Lower leg skin (tissue), 4 donors: ENCODE results near the gene ABCC12. TPM values are rescaled to one million over a fixed set of nuclear protein-coding genes. Genes with fewer than 3 reads are reported as not detected.

Source experiments
- DNase-seq, 2 donors: peaks; one replicate each; pipeline ENCODE4 v3.0.0-alpha.2; 2019; ENCODE audit warnings: low spot score in 2 of 2
- H3K4me3 ChIP-seq: fragments of 200-600 bp; sonication (generic); 2 replicates; pipeline ENCODE4 v1.5.1; 2017; ENCODE audit warnings: mild to moderate bottlenecking, low read depth; ENCODE audit not compliant: poor library complexity, severe bottlenecking
- CTCF ChIP-seq, 3 donors: fragments of 450-650 bp; IDR thresholded peaks; one replicate each; pipeline ENCODE4 v1.5.1; 2016; ENCODE audit warnings: antibody characterized with exemption in 3 of 3, mild to moderate bottlenecking in 3 of 3, moderate library complexity in 2 of 3
- POLR2A ChIP-seq, 2 donors: fragments of 450-650 bp; IDR thresholded peaks; one replicate each; pipeline ENCODE4 v1.6.1; 2016 to 2017; ENCODE audit warnings: antibody characterized with exemption in 2 of 2, mild to moderate bottlenecking in 1 of 2, moderate library complexity in 1 of 2
- WGBS, 2 donors: methylation state at CpG; one replicate each; pipeline ENCODE4 v1.1.5; 2018; 5-methylcytosine and 5-hydroxymethylcytosine counted together
- intact Hi-C: fragments of 100-400 bp; cut with DNase I; formaldehyde crosslinking; loops from one replicate; pipeline ENCODE4 v1.15.0; 2023; ENCODE audit warnings: low total_unique reads
- total RNA-seq, 4 donors: library from RNA; depleted of rRNA; stranded (reverse); fragments of >200 nt; gene quantifications; one replicate each; pipeline ENCODE4 v1.1.0, GENCODE V29; 2016

ABCC12 gene
- total RNA-seq, 4 donors from 2014 or later: 0.16 TPM; not detected in 3

DNA sequence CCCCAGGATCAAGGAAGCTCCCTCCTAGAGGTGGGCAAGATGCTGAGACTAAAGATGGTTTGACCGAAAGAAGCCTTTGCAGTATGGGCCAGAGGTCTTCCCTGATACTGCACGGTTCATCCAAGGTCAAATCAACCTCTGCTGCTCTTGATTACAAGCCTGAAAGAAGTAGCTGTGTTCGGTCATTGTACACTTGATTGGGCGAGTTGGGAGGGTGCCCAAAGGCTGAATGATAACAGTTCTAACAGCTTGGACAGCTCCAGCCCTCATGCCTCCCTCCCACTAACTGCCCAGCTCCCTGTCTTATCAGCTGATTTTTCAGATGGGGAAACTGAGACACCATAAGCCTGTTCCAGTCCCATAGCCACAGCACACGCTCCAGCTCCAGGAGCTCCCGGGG is 42.8 kb downstream of the ABCC12 start:
- intact Hi-C loops: no loop called here
- no peak for TF ChIP-seq POLR2A (IDR thresholded peaks at IDR 0.05)
- no peak for TF ChIP-seq CTCF (IDR thresholded peaks at IDR 0.05)
- DNase-seq: no peak
- WGBS, 2 donors: 65 to 73% methylated on average over 6 of the region's 6 CpGs
- no peak overlapping the region for H3K4me3 ChIP-seq

DNA sequence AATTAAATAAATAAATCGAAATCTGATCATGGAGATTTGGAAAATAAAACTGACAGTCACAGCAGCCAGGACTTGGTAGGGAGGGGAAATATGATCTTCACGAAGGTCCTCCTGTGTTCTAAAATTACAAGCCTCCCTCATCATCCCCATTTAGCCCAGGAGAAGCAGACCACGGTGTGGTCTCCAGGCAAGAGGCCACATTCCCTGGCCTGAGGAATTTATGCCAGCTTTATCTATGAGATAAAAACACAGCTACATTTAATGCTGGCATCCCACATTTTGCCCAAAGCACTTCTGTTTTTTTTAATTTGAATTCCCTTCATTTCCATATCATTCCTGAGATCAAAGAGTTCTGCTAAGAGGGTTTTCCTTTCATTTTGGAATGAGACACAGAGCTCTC is 43.2 kb downstream of the ABCC12 start:
- TF ChIP-seq POLR2A (IDR thresholded peaks at IDR 0.05) (no peak), CTCF (IDR thresholded peaks at IDR 0.05) (no peak)
- WGBS, 2 donors: 26% methylated on average over 3 of the region's 3 CpGs
- intact Hi-C loops: no loop called here
- DNase-seq: no peak
- H3K4me3 ChIP-seq: no peak overlapping the region

GRCh38 chr16:48110982-48111381 is 44.8 kb downstream of the ABCC12 start:
- intact Hi-C loops: no loop called here
- TF ChIP-seq POLR2A (IDR thresholded peaks at IDR 0.05) (no peak), CTCF (IDR thresholded peaks at IDR 0.05) (no peak)
- no peak overlapping the region for H3K4me3 ChIP-seq
- 78 to 89% methylated on average over 5 of the region's 5 CpGs for WGBS, 2 donors
- no peak for DNase-seq

GRCh38 chr16:48110000-48110399 is 45.8 kb downstream of the ABCC12 start:
- intact Hi-C loops: loop anchor here (5.0 kb wide), 1 partner anchor 258 kb away; no protein-coding TSS in a partner anchor
- WGBS, 2 donors: 81 to 88% methylated on average over 7 of the region's 7 CpGs
- no peak for DNase-seq
- no peak overlapping the region for H3K4me3 ChIP-seq
- TF ChIP-seq POLR2A (IDR thresholded peaks at IDR 0.05) (no peak), CTCF (IDR thresholded peaks at IDR 0.05) (no peak)

DNA sequence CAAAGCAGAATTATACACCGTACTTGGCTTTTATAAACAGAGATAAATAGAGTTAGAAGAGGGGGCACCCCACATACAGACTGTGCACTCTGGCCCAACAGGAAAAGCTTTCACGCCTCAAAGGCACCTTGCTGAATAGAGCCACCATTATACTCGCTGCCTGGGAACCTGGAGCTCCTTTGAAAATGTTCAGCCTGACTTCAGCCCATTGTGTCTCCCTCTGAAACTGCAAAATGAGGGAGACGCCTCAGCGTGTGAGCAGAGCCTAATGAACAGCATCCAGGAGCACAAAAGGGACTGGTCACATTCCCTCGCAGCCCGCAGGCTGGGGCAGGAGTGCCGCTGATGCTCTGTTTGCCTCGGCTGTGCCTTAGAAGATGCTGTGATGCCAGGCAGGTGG is 46.3 kb downstream of the ABCC12 start:
- no peak for DNase-seq
- intact Hi-C loops: loop anchor here (5.0 kb wide), 1 partner anchor 257 kb away; no protein-coding TSS in a partner anchor
- 66 to 68% methylated on average over 9 of the region's 9 CpGs for WGBS, 2 donors
- no peak for TF ChIP-seq CTCF (IDR thresholded peaks at IDR 0.05)
- no peak for TF ChIP-seq POLR2A (IDR thresholded peaks at IDR 0.05)
- no peak overlapping the region for H3K4me3 ChIP-seq

GRCh38 chr16:48106446-48106845 is 49.3 kb downstream of the ABCC12 start:
- DNase-seq: no peak
- no peak for TF ChIP-seq POLR2A (IDR thresholded peaks at IDR 0.05)
- TF ChIP-seq CTCF (IDR thresholded peaks at IDR 0.05): no peak

More at GRCh38 chr16:48106446-48106845, 49.3 kb downstream of the ABCC12 start:
- intact Hi-C loops: loop anchor here (5.0 kb wide), 1 partner anchor 254 kb away; no protein-coding TSS in a partner anchor
- 67 to 80% methylated on average over 3 of the region's 3 CpGs for WGBS, 2 donors
- no peak overlapping the region for H3K4me3 ChIP-seq
